Renal pelvis (tissue), 4 donors: ENCODE data around the gene PCED1B. TPM values are rescaled to one million over a fixed set of nuclear protein-coding genes. Genes with fewer than 3 reads are reported as not detected.
"Not testable (repeated sequence)": the region's sequence is repeated elsewhere in the genome, so short reads cannot be mapped to it uniquely, and the experiment has no call there.

Experiments used
- DNase-seq: peaks from one replicate; pipeline ENCODE4 v3.0.0-alpha.2; 2013
- polyA plus RNA-seq, 3 donors: library from polyadenylated mRNA; unstranded; fragments of 120-200 nt; gene quantifications; one replicate each; pipeline ENCODE4 v1.2.1, GENCODE V29; 2013; ENCODE audit not compliant: insufficient read length in 3 of 3

Gene PCED1B
- polyA plus RNA-seq, 3 donors: 2.8 to 6.5 (median 6.3) TPM

DNA sequence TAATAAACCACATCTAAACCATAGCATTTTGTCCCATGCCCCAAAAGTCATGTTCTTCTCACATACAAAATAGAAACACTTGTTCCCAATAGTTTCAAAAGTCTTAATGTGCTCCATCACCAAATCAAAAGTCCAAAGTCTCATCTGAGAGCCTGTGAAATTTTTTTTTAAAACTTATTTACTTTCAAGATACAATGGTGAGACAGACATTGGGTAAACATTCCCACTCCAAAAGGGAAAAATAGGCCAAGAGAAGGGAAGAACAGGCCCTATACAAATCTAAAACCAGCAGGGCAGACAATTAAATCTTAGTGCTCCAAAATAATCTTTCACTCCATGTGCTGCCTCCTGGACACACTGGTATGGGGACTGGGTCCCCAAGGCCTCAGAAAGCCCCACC, 84.7 kb downstream of the PCED1B start:
- no peak for DNase-seq

DNA sequence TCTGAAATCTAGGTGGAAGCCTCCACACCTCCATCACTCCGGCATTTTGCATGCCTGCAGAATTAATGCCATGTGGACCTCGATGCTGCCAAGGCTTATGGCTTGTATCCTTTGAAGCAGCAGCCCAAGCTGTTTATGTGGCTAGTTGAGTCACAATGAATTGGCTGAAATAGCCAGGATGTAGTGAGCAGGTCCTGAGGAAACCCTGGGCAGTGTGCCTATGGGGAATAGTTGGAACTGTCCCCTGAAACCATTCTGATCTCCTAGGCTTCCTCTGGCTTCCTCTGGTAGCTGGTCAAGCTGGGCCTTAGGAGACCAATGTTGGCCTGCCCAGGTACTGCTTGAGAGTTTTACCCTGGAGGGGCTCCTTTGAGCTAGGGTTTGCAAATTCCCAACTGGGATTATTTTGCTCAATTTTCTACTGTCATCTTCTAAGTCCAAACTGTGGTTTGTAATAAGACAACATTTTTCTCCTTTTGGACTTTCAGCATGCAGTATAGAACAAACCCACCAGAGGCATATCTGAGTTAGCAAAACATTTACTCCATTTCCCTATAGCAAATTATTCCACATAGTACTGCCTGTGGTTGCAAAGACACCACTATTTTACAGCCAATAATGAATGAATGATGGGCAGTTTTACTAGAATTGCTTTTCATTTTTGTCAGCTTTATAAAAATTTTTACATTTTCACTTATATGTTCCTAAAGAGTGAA, 85.5 kb downstream of the PCED1B start:
- no peak for DNase-seq

DNA sequence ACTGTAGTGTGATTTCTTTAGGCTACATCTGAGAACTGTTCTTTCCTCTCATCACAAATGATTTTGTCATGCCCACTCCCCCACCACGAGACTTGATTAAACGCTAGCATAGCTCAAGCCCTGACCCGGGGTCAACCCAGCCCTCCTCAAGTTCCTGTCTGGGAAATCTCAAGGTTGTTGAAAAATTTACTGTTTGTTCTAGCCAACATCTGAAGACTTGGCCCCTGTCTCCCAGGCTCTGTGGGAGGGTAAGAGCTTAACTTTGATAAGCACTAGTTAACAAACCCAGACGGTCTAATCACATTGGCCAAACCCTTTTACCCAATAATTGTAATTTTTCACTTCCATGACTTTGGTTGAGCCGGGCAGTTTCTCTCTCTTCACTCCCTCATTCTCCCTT, 86.5 kb downstream of the PCED1B start:
- DNase-seq: no peak

DNA sequence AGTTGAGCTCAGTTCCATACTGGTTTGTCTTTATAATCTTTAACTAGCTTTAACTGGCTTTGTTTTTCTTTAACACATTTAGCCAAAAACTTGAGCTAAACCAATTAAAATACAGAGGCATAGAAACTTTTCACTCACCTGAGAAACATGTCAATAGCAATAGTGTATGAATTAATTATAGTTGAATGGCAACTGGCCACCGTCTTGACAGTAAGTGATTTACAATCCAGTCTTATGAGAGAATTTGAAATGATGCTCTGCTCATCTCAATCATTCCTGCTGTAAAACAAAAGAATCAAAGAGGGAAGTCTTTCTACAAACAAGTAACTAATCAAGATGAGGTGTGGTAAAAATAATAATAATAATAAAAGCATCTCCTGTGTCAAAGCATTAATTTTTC, 86.9 kb downstream of the PCED1B start:
- DNase-seq: no peak

DNA sequence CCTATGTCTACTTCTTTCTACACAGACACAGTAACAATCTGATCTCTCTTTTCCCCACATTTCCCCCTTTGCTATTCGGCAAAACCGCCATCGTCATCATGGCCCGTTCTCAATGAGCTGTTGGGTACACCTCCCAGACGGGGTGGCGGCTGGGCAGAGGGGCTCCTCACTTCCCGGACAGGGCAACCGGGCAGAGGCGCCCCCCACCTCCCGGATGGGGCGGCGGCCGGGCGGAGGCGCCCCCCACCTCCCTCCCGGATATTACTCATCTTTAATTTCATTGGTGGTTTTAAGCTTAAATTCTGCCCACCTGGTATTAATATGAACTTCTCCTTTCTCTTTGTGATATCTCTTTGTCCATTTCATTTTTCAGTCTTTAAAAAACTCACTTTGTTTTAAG, 90.9 kb downstream of the PCED1B start:
- not testable (repeated sequence) for DNase-seq

DNA sequence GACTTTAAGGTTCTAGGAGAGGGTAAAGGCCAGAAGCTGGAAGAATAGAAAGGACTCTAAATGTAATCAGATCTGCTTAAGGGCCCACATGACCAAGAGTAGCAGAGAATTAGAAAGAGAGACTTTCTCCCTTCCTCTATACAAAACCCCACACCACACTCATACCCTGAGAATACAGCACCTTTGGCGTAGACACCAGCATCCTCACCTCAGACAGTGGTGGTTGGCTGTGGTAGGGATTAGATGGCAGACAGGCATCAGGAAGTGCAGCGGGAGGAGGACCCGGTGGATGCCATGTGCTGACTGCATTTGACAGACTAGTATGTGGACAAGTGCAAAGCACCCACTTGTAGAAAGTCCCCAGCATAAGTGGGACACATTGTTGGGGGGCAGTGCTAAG, 98.6 kb downstream of the PCED1B start:
- no peak for DNase-seq

DNA sequence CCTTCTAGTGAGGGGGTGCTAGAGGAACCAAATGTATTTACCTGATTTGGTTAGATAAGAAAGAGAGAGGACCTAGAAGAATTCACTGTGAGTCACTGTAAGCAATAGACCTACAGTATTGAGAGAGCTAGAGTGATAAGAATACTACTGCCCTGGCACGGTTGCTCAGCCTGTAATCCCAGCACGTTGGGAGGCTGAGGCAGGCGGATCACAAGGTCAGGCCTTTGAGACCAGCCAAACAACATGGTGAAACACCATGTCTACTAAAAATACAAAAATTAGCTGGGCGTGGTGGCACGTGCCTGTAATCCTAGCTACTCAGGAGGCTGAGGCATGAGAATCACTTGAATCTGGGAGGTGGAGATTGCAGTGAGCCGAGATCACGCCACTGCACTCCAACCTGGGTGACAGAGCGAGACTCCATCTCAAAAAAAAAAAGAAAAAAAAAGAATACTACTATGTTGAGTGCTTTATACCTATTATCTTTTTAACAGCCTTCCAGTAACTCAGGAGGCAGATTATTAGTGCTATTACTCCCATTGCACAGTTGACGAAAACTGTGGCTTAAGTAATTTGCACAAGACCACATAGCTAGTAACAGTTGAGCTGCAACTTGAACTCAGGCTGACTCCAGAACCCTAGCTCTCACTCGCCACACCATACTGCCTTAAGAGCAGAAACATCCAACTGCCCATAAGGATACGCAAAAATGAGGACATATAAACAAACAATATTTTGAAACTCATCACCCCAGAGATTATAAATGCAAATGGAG, 102.9 kb downstream of the PCED1B start:
- DNase-seq: not testable (repeated sequence)

DNA sequence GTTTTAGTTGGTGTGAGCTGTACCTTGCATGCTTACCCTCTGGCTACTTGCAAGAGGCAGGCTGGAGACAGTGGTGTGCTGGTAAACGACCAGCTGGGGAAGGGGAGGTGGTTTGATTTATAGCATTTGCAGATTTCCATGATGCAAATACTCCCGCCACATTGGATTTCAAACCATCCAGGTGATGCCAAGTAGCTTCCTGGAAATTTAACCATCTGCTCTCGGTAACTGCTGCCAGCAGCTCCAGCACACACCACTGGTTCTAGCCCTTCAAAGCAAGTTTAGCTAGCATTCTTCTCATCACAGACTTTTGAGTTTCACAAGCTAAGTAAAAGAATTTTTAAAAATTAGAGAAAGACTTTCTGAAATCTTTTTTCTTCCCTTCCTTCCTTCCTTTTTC, 104.8 kb downstream of the PCED1B start:
- DNase-seq: no peak

DNA sequence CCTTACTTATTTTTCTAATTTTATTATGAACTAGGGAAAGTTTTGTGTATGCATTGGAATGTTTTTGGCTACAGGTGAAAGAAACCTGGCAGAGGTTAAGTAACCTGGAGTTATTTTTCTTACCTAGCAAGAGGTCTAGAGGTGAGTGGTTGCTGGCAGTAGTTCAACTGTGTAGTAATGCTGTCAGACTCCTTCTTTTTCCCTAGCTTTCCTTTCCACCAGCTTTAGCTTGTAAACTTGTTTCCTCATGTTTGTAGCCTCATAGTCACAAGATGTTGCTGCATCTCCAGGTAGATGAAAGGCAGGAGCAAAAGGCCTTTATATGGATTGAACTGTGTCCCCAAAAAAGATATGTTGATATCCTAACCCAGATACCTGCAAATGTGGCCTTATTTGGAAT, 105.4 kb downstream of the PCED1B start:
- no peak for DNase-seq

DNA sequence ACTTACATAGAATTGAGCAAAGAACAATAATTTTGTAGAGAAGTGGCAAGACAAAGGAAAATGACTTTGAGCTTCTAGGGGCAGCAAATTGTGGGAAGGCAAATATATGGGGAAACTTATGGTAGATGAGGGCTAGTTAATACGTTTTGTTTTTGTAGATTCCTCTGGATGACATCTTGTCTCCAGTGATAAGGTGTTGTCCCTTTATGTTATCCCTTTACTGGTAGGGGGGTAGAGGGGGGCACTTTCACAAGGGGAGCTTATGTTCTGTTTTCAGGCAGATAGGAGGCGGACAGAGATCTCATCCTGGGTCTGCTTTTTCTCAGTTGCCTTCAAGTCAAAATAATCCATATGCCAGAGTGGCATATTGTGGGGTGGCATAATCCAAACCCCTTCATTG, 106.8 kb downstream of the PCED1B start:
- DNase-seq: no peak

DNA sequence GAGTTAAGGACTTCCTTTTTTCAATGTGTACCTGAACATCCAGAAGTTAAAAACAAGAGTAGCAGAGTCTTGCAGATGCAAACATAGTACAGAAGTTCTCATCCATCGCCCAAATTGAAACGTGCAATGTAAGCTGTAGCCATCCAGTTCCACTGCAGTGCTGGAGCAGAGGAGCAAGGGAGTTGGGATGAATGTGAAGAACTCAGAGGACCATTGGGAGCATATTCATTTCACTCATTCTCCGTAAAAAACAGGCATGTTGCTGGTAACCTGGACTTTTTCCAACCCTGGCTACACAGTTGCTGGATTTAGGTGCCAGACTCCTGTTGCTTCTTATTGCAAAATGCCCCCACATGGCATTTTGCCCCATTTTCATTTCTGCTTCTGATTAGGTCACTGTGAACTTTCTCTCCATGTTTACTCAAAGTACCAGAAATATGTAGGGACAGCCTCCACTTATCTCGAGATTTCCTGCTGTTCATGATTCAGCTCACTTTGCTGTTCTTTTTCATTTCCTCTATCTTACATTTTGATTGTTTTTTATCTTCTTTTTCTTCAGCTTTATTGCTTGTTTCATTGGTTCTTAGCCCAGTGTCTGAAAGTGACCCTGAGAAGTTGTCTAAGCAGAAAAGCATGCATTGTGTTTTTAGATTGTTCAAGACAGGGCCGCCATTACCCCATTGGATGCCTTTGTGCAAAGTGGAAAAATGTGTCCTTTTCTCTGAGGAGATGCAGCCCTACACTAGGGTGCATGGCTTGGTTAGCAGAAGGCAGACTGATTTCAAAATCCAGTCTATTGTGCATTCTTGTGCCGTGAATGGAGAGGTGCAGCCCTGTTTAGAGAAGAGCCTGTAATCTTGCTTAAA, 109.4 kb downstream of the PCED1B start:
- DNase-seq: no peak

DNA sequence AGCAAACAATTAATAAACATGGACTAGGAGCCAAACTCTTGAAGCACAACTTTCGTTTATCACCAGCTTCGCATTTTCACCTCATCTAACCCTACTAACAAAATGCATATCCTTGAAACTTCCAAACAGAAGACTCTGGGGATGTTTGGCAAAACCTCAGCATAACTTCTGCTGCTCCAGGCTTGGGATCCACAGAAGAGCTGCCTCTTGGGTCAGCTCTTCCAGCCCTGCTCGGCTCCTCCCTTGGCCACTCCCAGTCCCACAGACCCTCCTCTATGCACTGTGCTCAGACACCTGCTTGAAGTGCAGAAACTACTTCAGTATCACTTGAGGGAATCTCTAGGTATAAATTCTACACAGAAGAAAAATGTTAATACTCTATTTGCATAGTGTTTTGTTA, 110.3 kb downstream of the PCED1B start:
- DNase-seq: no peak

DNA sequence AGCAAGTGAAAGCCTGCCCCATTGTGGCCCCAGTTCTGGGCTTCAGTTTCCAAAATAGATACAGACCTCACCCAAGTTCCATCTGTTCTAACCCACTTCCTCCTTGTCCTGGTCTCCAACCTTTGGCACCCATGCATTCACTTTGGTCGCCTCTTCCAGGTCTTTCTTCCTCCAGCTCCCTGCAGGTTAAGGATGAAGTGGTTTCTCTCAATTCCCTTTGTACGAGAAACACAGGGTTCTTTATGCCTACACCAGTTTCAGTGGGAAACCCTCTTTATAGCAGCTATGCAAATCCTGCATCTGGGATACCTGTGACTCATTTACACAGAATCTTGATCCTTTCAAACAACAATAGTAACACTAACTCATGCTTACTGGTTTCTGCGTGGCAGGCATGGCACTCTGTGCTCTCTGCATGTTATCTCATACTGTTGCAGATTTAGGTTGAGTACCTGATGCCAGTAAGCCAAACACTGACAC, 110.9 kb downstream of the PCED1B start:
- DNase-seq: no peak

DNA sequence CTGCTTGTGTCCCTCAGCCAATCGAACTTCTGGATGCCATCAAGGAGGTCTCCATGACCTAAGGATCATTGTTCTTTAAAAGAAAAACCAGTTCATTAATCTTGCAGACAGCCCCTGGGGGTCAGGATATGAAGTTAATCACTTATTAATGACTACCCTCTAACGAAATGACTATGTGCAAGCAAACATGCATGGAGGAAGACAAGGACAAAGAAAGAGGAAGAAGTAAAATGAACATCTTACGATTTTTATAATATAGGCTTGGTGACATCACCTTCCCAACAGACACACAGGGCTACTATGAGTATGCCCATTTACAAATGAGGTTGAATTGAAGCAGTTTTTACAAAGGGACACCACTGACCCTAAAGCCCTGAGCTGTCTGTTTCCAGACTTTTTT, 111.5 kb downstream of the PCED1B start:
- DNase-seq: no peak

DNA sequence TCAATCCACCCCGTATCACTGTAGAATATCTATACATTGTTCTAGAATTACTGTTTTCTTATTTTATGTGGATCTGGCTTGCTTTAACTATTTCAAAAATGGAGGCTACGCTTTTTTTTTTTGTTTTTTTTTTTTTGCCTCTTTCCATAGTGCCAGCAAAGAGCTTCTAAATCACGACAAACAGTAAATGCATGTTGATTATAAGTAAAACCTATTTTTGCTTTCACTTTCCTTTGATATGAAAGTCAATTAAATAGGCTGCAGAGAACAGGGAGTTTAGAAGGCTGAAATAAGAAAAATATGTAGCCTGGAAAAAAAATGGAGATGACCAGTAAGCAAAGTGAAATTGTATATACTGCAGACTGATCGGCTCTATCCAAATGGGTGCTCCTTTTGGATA, 112.6 kb downstream of the PCED1B start:
- DNase-seq: no peak

DNA sequence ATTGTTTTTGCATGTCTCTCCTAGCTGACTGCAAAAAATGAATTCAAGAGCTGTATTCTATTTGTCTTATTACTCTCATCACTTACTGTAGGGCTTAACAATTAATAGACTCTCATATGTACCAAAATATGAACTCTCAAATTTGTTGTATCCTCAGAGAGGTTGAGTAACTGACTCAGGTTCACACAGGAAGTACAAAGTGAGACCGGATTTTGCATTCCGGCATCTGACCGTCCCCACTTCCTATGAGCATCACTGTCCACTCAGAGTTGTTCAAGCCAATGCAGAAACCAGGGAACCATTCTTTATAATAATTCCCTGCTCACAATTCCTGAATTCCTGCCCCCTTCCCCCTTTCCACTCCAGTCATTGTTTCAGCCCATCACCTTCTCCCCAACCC, 113.6 kb downstream of the PCED1B start:
- no peak for DNase-seq

DNA sequence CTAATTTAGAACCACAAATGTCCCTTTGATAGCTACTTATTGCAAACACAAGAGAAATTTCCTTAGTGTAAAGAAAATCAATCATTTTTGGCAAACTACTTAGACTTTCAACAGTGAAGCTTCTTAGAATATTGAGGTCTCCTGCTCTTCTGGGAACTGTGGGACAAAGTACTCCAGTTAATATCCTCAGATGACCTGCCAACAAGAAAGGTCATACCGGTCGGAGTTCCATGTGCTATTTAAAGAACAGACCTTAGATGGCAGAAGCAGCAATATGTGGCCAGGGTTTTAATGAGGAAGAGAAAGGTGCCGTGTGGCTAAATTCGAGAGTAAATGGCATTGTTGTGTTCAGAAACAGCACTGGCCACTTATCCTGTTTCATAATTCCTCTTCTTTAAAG, 115.1 kb downstream of the PCED1B start:
- no peak for DNase-seq

DNA sequence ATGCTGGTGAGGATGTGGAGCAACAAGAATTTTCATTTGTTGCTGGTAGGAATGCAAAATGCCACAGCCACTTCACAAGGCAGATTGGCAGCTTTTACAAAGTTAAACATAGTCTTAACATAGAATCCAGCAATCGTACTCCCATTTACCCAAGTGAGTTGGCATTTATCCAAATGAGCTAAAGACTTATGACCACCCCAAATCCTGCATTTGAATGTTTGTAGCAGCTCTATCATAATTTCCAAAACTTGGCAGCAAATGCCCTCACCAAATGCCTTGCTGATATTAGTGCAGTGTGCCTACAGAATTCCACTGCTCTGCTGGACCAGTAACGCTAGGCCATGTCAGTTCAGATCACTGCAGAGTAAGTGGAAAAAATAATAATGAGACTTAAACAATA, 121.0 kb downstream of the PCED1B start:
- DNase-seq: no peak

DNA sequence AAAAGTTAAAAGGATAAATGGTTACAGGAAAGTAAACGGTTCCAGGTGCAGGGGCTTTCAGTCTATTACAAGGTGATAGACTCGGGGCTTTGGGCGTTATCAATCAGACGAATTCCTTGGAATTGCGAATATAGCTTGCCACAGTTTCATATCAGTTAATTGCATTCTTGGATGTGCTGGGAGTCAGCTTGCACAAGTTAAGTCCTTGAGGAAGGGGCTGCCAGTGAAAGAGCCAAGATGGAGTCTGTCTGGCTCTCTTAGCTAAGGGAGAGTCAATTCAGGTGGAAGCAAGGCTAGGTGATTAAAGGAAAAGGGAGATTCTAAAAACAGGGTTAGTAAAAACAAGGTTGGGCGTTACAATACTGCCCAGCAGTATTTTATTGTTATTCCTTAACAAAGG, 121.8 kb downstream of the PCED1B start:
- DNase-seq: not testable (repeated sequence)

DNA sequence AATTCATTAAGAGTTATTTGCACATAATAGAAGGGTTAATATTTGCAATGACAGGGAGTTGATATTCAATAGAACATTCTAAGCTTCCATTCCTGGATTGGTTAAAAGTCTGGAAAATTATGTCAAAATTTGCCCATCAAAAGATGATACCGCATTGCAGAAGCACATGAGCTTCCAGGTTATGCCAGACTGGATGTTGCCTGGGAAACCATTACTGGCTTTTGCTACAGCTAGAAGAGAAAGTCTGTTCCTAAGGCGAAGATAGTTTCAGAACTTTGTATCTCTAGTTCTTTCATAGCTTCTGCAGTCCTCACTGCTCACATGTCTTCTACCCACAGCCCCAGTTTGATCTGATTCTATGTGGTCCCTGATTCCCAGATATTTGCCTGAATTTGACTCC, 122.8 kb downstream of the PCED1B start:
- no peak for DNase-seq

DNA sequence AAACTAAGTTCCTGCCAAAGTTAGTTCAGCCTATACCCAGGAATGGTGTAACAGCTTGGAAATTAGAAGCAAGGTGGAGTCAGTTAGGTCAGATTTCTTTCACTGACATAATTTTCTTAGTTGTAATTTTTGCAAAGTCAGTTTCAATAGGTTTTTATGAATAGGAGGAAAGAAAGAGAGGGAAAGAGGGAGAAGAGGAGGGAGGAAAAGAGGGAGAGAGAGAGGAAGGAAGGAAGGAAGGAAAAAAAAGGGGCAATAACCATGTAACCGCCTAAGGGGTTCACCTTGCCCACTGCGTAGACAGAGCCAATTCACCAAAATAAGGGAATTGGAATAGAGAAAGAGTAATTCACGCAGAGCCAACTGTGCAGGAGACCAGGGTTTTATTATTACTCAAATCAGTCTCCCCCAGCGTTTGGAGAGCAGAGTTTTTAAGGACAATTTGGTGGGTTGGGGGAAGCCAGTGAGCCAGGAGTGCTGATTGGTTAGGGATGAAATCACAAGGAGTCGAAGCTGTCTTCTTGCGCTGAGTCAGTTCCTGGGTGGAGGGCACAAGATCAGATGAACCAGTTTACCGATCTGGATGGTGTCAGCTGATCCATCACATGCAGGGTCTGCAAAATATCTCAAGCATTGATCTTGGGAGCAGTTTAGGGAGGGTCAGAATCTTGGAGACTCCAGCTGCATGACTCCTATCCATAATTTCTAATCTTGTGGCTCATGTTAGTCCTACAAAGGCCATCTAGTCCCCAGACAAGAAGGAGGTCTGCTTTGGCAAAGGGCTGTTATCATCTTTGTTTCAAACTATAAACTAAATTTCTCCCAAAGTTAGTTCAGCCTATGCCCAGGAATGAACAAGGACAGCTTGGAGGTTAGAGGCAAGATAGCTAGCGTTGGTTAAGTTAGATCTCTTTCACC, 126.4 kb downstream of the PCED1B start:
- DNase-seq: no peak
